ENCODE results near the gene TREH. TPM values are rescaled to one million over a fixed set of nuclear protein-coding genes. Genes with fewer than 3 reads are reported as not detected.
"Not testable (repeated sequence)": the region's sequence is repeated elsewhere in the genome, so short reads cannot be mapped to it uniquely, and the experiment has no call there.

Gene TREH
- total RNA-seq, 2 donors from 2014 or later = 2.4 TPM; not detected in 1

GRCh38 chr11:118615976-118616371, 63.5 kb downstream of the TREH start:
- Histone ChIP-seq H3K4me3 (no peak overlapping the region), H3K27me3 (replicated peaks; ENCODE audit: insufficient read depth) (no peaks in the 10 kb centered on the region), H3K27ac (no peak overlapping the region), H3K4me1 (replicated peaks) (peaks cover 11% of the 10 kb centered on the region), H3K36me3 (no peaks in the 10 kb centered on the region), H3K9me3 (no peaks in the 10 kb centered on the region)
- WGBS = 70% methylated on average over 5 of the region's 5 CpGs
- DNase-seq (ENCODE audit: low spot score) = no peak
- intact Hi-C loops (cut with DNase I) = no loop called here
- TF ChIP-seq POLR2A (IDR thresholded peaks at IDR 0.05) = no peak
- TF ChIP-seq CTCF (IDR thresholded peaks at IDR 0.05) = no peak
- no peak for TF ChIP-seq POLR2AphosphoS5 (IDR thresholded peaks at IDR 0.05)

GRCh38 chr11:118615282-118615975, 64.0 kb downstream of the TREH start:
- no peak overlapping the region for H3K27ac ChIP-seq
- no peak for DNase-seq (ENCODE audit: low spot score)
- 66% methylated on average over 6 of the region's 6 CpGs for WGBS

GRCh38 chr11:118614511-118614910, 64.9 kb downstream of the TREH start:
- intact Hi-C loops (cut with DNase I) = no loop called here

More at GRCh38 chr11:118615282-118615975, 64.0 kb downstream of the TREH start:
- H3K9me3 ChIP-seq = no peaks in the 10 kb centered on the region
- TF ChIP-seq POLR2AphosphoS5 (IDR thresholded peaks at IDR 0.05) (no peak), CTCF (IDR thresholded peaks at IDR 0.05) (no peak), POLR2A (IDR thresholded peaks at IDR 0.05) (no peak)
- H3K27me3 ChIP-seq (replicated peaks; ENCODE audit: insufficient read depth) = no peaks in the 10 kb centered on the region
- peaks cover 6% of the 10 kb centered on the region for H3K4me1 ChIP-seq (replicated peaks)
- no peak overlapping the region for H3K4me3 ChIP-seq
- intact Hi-C loops (cut with DNase I) = no loop called here
- no peaks in the 10 kb centered on the region for H3K36me3 ChIP-seq

GRCh38 chr11:118612378-118612777, 67.1 kb downstream of the TREH start:
- intact Hi-C loops (cut with DNase I) = no loop called here
- H3K27me3 ChIP-seq (replicated peaks; ENCODE audit: insufficient read depth) = no peaks in the 10 kb centered on the region
- H3K36me3 ChIP-seq = no peaks in the 10 kb centered on the region
- H3K4me1 ChIP-seq (replicated peaks) = peaks cover 5% of the 10 kb centered on the region
- DNase-seq (ENCODE audit: low spot score) = no peak
- WGBS = 56% methylated on average over 7 of the region's 7 CpGs
- no peaks in the 10 kb centered on the region for H3K9me3 ChIP-seq
- TF ChIP-seq CTCF (IDR thresholded peaks at IDR 0.05) (no peak), POLR2AphosphoS5 (IDR thresholded peaks at IDR 0.05) (no peak), POLR2A (IDR thresholded peaks at IDR 0.05) (no peak)
- H3K27ac ChIP-seq = peak overlapping the region; percentile 28 to 52
- H3K4me3 ChIP-seq = no peak overlapping the region

More at GRCh38 chr11:118614511-118614910, 64.9 kb downstream of the TREH start:
- H3K9me3 ChIP-seq = no peaks in the 10 kb centered on the region
- no peaks in the 10 kb centered on the region for H3K36me3 ChIP-seq
- no peak overlapping the region for H3K27ac ChIP-seq
- H3K4me3 ChIP-seq = no peak overlapping the region
- H3K4me1 ChIP-seq (replicated peaks) = peaks cover 3% of the 10 kb centered on the region
- DNase-seq (ENCODE audit: low spot score) = no peak
- TF ChIP-seq POLR2A (IDR thresholded peaks at IDR 0.05) = no peak
- no peak for TF ChIP-seq CTCF (IDR thresholded peaks at IDR 0.05)
- no peak for TF ChIP-seq POLR2AphosphoS5 (IDR thresholded peaks at IDR 0.05)
- H3K27me3 ChIP-seq (replicated peaks; ENCODE audit: insufficient read depth) = no peaks in the 10 kb centered on the region
- 74% methylated on average over 7 of the region's 7 CpGs for WGBS

- H3K9me3 ChIP-seq; H3K27me3 ChIP-seq (replicated peaks; ENCODE audit: insufficient read depth); H3K4me3 ChIP-seq; H3K36me3 ChIP-seq; H3K4me1 ChIP-seq (replicated peaks); DNase-seq (ENCODE audit: low spot score); intact Hi-C loops (cut with DNase I): not testable (repeated sequence)
- 73% methylated on average over 19 of the region's 19 CpGs for WGBS
- peak overlapping the region in 1 of 2 donors; percentile 88 for H3K27ac ChIP-seq
Observed at GRCh38 chr11:118611433-118611795, 68.0 kb downstream of the TREH start.

Data from prostate gland (tissue), 2 donors.